Keratinocyte (primary cell): ENCODE results near the gene HSBP1. TPM values are rescaled to one million over a fixed set of nuclear protein-coding genes. Genes with fewer than 3 reads are reported as not detected.
A peak's percentile ranks its signal among the peaks of the same experiment; 100 is the strongest.

Experiments
- DNase-seq: peaks from one replicate; pipeline ENCODE4 v3.0.0-alpha.2; 2011; ENCODE audit warnings: low read depth, missing footprints, low spot score
- FAIRE-seq: peaks from 2 replicates; lab custom pipeline; 2011; peaks lifted over from hg19 to GRCh38; lab: Jason Lieb, UNC
- H2AFZ ChIP-seq: 2 replicates; pipeline ENCODE4 v1.6.0; 2012; ENCODE audit warnings: low read length, control low read depth, inconsistent platforms; ENCODE audit not compliant: control insufficient read depth
- H3K27ac ChIP-seq: 2 replicates; pipeline ENCODE4 v1.5.1; 2011; ENCODE audit warnings: low read length; ENCODE audit not compliant: control insufficient read depth, insufficient read depth
- H3K27me3 ChIP-seq: 3 replicates; pipeline ENCODE4 v1.6.0; 2011; ENCODE audit warnings: low read length; ENCODE audit not compliant: control insufficient read depth, insufficient read depth; ENCODE audit errors: extremely low read depth
- H3K36me3 ChIP-seq, 2 experiments: 2 replicates in 1 of 2; 3 replicates in 1 of 2; pipeline ENCODE4 v1.5.1; 2011; ENCODE audit warnings: low read length in 2 of 2, mild to moderate bottlenecking in 1 of 2; ENCODE audit not compliant: control insufficient read depth in 2 of 2, insufficient read depth in 2 of 2; ENCODE audit errors: extremely low read depth in 1 of 2
- H3K4me1 ChIP-seq: 3 replicates; pipeline ENCODE4 v1.5.1; 2011; ENCODE audit warnings: low read length; ENCODE audit not compliant: control insufficient read depth, insufficient read depth; ENCODE audit errors: extremely low read depth
- H3K4me2 ChIP-seq: 3 replicates; pipeline ENCODE4 v1.6.0; 2011; ENCODE audit warnings: low read depth, low read length; ENCODE audit not compliant: control insufficient read depth, insufficient read depth; ENCODE audit errors: extremely low read depth
- H3K4me3 ChIP-seq, 3 experiments: fragments of 200-600 bp in 1 of 3; sonication (generic) in 1 of 3; 2 replicates in 2 of 3; 3 replicates in 1 of 3; pipeline ENCODE4 v1.5.1; 2011 to 2016; ENCODE audit warnings: low read length in 3 of 3, mild to moderate bottlenecking in 3 of 3, control low read depth in 2 of 3, inconsistent platforms in 1 of 3, low read depth in 1 of 3, mixed read lengths in 1 of 3, mixed run types in 1 of 3, moderate library complexity in 1 of 3; ENCODE audit not compliant: control insufficient read depth in 2 of 3, insufficient read depth in 2 of 3; ENCODE audit errors: extremely low read depth in 1 of 3
- H3K79me2 ChIP-seq: 2 replicates; pipeline ENCODE4 v1.6.0; 2012; ENCODE audit warnings: low read length; ENCODE audit not compliant: control insufficient read depth, insufficient read depth
- H3K9ac ChIP-seq: 3 replicates; pipeline ENCODE4 v1.6.0; 2011; ENCODE audit warnings: low read length; ENCODE audit not compliant: control insufficient read depth, insufficient read depth; ENCODE audit errors: extremely low read depth
- H3K9me1 ChIP-seq: 3 replicates; pipeline ENCODE4 v1.6.0; 2011; ENCODE audit warnings: low read length; ENCODE audit not compliant: control insufficient read depth, insufficient read depth; ENCODE audit errors: extremely low read depth
- H3K9me3 ChIP-seq: 2 replicates; pipeline ENCODE4 v1.5.1; 2012; ENCODE audit warnings: low read depth, low read length; ENCODE audit not compliant: control insufficient read depth
- H4K20me1 ChIP-seq: 3 replicates; pipeline ENCODE4 v1.6.0; 2011; ENCODE audit warnings: low read length; ENCODE audit not compliant: control insufficient read depth, insufficient read depth; ENCODE audit errors: extremely low read depth
- EZH2 ChIP-seq: IDR thresholded peaks from one replicate; pipeline ENCODE4 v1.6.1; 2012; ENCODE audit warnings: inconsistent platforms, mild to moderate bottlenecking, low read length, moderate library complexity
- dilution Hi-C: fragments of 300-500 bp; cut with MboI; formaldehyde crosslinking; loops from one replicate; pipeline ENCODE4 v1.7.0; 2020; ENCODE audit warnings: low sequenced_read_pairs; ENCODE audit not compliant: extremely low pct_ligation_motif_present
- polyA plus RNA-seq, 5 experiments: library from polyadenylated mRNA; depleted of rRNA in 3 of 5; stranded (reverse) in 3 of 5; stranded (forward) in 1 of 5; unstranded in 1 of 5; fragments of >200 nt; gene quantifications; 1 replicate in 1 of 5; 2 replicates in 3 of 5; 3 replicates in 1 of 5; pipeline versions ENCODE4 v1.2.1 to v1.2.3, GENCODE V29; 2011 to 2012; ENCODE audit warnings: missing spikeins in 2 of 5, low read depth in 1 of 5, low replicate concordance in 1 of 5
- TF ChIP-seq, protein P1 (sequence below), 3 experiments: IDR thresholded peaks in 1 of 3; conservative IDR thresholded peaks in 1 of 3; optimal IDR thresholded peaks in 1 of 3; 2 replicates in 2 of 3; 3 replicates in 1 of 3; pipeline versions ENCODE3 to v1.5.1; 2011; ENCODE audit warnings: low read length in 3 of 3, mild to moderate bottlenecking in 3 of 3, moderate library complexity in 2 of 3, control low read depth in 1 of 3, inconsistent platforms in 1 of 3; ENCODE audit not compliant: insufficient read depth in 2 of 3; ENCODE audit errors: extremely low read depth in 1 of 3

HSBP1 gene
- polyA plus RNA-seq, 1 donor (not counting 4 experiments of a cell fraction or from before 2014, with no cell fraction given): 264 TPM

GRCh38 chr16:83819361-83819760 is 11.6 kb downstream of the HSBP1 start:
- Histone ChIP-seq H3K79me2 (no peaks in the 10 kb centered on the region), H3K27me3 (peaks cover 9% of the 10 kb centered on the region), H3K4me2 (no peak overlapping the region), H3K4me1 (no peaks in the 10 kb centered on the region), H2AFZ (no peak overlapping the region), H3K4me3 (no peak overlapping the region), H3K9me1 (no peaks in the 10 kb centered on the region), H3K9ac (no peak overlapping the region), H3K27ac (no peak overlapping the region), H4K20me1 (no peaks in the 10 kb centered on the region), H3K36me3 (no peaks in the 10 kb centered on the region), H3K9me3 (no peaks in the 10 kb centered on the region)
- TF ChIP-seq, protein P1, sequence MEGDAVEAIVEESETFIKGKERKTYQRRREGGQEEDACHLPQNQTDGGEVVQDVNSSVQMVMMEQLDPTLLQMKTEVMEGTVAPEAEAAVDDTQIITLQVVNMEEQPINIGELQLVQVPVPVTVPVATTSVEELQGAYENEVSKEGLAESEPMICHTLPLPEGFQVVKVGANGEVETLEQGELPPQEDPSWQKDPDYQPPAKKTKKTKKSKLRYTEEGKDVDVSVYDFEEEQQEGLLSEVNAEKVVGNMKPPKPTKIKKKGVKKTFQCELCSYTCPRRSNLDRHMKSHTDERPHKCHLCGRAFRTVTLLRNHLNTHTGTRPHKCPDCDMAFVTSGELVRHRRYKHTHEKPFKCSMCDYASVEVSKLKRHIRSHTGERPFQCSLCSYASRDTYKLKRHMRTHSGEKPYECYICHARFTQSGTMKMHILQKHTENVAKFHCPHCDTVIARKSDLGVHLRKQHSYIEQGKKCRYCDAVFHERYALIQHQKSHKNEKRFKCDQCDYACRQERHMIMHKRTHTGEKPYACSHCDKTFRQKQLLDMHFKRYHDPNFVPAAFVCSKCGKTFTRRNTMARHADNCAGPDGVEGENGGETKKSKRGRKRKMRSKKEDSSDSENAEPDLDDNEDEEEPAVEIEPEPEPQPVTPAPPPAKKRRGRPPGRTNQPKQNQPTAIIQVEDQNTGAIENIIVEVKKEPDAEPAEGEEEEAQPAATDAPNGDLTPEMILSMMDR (optimal IDR thresholded peaks at IDR 0.05 in 1 of 3, IDR thresholded peaks at IDR 0.05 in 1 of 3, conservative IDR thresholded peaks at IDR 0.05 in 1 of 3; ENCODE audit: extremely low read depth in 1 of 3, insufficient read depth in 2 of 3, low read length in 3 of 3): no peak
- no peak for TF ChIP-seq EZH2
- dilution Hi-C loops: no loop called here
- no peak for FAIRE-seq
- DNase-seq: no peak

GRCh38 chr16:83826146-83826913 is 18.6 kb downstream of the HSBP1 start:
- FAIRE-seq: peak; percentile 95
- H3K79me2 ChIP-seq: no peaks in the 10 kb centered on the region
- no peak overlapping the region for H3K27ac ChIP-seq
- H4K20me1 ChIP-seq: no peaks in the 10 kb centered on the region
- TF ChIP-seq, protein P1 (optimal IDR thresholded peaks at IDR 0.05 in 1 of 3, IDR thresholded peaks at IDR 0.05 in 1 of 3, conservative IDR thresholded peaks at IDR 0.05 in 1 of 3; ENCODE audit: extremely low read depth in 1 of 3, insufficient read depth in 2 of 3, low read length in 3 of 3): peak; percentile 87 to 96 (median 90)
- no peak for TF ChIP-seq EZH2
- H3K27me3 ChIP-seq: peaks cover 2% of the 10 kb centered on the region
- no peak for DNase-seq
- dilution Hi-C loops: no loop called here
- H3K9me3 ChIP-seq: no peaks in the 10 kb centered on the region
- H2AFZ ChIP-seq: peak overlapping the region; percentile 86
- H3K4me3 ChIP-seq: peak overlapping the region in 1 of 3 experiments; percentile 39
- no peaks in the 10 kb centered on the region for H3K9me1 ChIP-seq
- H3K4me2 ChIP-seq: peak overlapping the region; percentile 63
- H3K4me1 ChIP-seq: peaks cover 3% of the 10 kb centered on the region
- H3K36me3 ChIP-seq: no peaks in the 10 kb centered on the region
- peak overlapping the region; percentile 9 for H3K9ac ChIP-seq
